ENCODE data around the gene PLCL2.
"Not testable (repeated sequence)": the region's sequence is repeated elsewhere in the genome, so short reads cannot be mapped to it uniquely, and the experiment has no call there.

PLCL2 gene

DNA sequence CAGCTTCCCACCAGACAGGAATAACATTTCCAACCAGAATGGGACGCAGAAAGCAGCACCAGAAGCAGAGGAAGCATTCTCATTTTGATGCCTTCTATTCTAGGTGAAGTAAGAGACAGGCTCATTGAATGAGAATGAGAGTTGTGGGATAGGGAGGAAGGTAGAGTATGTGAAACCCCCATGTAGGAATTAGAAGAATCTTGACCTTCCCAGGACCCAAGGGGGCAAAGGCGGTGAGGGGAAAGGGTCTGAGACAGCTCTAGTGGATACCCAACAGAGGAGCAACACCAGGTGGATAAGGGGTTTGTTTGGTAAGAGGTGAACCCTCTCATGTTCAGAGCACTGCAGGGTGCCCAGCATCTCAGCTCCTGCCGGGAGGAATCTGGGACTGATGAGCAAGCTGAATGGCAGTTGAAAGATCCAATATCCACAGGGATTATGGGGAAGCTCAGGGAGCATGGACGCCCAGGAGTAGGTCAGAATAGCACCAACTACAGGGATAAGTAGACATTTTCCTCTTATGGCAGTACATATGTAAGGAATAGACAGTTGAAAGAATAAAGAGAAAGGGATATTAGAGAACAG is 77.0 kb downstream of the PLCL2 start:
- DNase-seq (ENCODE audit: low spot score), result no peak

DNA sequence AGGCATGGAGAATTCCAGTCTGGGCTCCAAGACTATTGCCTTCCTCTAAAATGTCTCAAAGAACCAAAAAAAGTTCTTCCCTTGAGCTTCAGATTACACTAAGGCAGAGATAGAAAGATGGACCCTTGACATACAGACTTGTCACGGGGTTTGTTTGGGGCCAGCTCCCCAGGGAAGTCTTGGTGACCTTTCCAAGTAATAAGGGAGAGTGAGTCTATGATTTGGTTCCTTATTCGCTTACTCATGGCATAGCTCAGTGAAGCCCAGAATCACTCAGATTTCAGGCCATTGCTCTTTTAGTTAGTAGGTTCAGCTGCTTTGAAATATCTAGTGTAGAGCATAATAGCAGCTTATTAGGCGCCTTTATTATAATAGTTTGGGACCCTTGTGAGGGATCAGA is 90.3 kb downstream of the PLCL2 start:
- DNase-seq (ENCODE audit: low spot score), result no peak

DNA sequence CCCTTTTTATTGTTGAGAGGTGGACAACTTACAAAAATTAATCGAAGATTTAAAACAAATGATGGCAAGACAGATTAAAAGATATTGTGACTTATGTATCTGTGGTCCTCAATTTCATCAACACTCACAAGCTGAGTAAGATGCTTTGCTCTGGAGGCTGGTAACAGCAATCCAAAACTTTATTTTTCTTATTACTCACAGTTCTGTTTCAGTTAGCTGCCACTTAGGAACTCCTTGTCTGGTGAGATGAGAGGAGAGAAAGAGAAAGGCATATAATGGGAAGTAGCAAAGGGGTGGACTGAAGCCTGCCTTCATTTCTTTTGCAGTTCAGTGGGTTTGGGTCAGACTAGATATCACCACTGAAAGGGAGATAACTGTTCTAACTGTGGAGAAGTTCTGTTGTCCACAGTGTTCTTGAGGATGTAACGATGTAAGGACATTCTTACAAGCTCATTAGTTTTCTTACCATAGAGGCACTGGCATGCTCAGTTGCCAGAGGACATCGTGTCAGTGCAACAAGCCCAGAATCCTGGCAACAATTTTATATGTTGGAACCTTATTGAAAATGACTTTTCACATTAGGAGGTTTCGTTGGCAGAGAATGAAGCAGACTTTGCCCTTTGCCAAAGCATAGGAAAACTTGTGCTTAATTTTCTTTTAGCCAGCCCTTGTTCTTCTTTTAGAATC is 93.6 kb downstream of the PLCL2 start:
- peak; percentile 46 for DNase-seq (ENCODE audit: low spot score)

DNA sequence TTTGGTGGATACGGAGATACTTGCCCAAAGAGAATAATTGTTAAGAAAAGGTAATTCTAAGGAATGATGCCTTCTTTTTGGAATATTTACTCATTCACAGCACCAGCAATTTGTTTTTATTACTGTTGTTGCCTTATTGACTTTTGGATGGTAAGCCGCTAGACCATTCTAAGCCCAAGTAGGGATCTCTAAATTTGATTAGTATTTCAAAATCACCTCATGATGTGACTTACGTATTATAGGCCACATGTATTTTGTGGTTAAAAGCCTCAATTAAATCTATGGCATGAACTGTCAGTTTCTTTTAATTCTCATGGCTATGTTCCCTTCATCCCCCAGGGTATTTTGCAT is 94.1 kb downstream of the PLCL2 start:
- no peak for DNase-seq (ENCODE audit: low spot score)

DNA sequence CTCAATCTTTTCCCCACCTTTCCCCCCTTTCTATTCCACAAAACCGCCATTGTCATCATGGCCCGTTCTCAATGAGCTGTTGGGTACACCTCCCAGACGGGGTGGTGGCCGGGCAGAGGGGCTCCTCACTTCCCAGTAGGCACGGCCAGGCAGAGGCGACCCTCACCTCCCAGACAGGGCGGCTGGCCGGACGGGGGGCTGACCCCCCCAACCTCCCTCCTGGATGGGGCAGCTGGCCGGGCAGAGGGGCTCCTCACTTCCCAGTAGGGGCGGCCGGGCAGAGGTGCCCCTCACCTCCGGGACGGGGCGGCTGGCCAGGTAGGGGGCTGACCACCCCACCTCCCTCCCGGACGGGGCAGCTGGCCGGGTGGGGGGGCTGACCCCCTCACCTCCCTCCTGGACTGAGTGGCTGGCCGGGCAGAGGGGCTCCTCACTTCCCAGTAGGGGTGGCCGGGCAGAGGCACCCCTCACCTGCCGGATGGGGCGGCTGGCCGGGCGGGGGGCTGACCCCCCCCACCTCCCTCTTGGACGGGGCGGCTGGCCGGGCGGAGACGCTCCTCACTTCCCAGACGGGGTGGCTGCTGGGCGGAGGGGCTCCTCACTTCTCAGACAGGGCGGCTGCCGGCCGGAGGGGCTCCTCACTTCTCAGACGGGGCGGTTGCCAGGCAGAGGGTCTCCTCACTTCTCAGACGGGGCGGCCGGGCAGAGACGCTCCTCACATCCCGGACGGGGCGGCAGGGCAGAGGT is 95.2 kb downstream of the PLCL2 start:
- not testable (repeated sequence) for DNase-seq (ENCODE audit: low spot score)

DNA sequence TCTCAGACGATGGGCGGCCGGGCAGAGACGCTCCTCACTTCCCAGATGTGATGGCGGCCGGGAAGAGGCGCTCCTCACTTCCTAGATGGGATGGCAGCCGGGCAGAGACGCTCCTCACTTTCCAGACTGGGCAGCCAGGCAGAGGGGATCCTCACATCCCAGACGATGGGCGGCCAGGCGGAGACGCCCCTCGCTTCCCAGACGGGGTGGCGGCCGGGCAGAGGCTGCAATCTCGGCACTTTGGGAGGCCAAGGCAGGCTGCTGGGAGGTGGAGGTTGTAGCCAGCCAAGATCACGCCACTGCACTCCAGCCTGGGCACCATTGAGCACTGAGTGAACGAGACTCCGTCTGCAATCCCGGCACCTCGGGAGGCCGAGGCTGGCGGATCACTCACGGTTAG is 95.8 kb downstream of the PLCL2 start:
- not testable (repeated sequence) for DNase-seq (ENCODE audit: low spot score)

DNA sequence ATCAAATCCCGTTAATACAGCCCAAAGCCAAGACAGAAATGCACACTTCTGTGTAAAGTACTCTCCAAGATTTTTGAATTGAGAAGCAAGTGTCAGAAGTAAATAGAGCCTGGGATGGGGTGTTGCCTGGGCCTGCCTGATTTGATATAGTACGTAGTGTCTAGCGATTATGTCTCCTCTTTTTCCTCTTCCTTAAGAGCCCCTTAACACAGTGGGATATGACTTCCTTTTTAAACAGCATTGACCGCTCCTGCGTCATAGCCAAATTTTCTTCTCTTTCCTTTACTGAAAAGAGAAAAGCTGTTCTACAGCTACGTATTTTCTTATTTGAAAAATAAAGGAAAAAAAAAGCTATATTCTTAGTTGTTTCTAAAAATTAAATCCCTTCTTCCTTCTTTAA is 97.7 kb downstream of the PLCL2 start:
- DNase-seq (ENCODE audit: low spot score), result no peak

DNA sequence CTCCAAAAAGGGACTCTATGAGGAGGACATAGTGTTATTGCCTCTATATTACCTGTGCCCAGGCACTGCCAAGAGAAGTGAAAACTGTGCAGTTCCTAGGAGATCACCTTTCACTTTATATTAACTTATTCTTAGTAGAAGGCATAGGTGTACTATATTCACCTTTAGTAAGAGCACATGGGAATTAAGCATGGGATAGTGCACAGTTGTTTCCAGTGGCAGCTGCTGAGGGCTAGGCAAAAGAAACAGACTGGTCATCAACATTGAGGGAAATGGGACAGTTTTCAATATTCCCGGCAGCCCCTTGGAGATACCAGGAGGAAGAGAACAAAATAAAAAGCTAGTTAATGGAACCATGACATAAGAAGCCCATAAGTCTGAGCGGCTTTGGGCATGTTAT is 100.9 kb downstream of the PLCL2 start:
- no peak for DNase-seq (ENCODE audit: low spot score)

DNA sequence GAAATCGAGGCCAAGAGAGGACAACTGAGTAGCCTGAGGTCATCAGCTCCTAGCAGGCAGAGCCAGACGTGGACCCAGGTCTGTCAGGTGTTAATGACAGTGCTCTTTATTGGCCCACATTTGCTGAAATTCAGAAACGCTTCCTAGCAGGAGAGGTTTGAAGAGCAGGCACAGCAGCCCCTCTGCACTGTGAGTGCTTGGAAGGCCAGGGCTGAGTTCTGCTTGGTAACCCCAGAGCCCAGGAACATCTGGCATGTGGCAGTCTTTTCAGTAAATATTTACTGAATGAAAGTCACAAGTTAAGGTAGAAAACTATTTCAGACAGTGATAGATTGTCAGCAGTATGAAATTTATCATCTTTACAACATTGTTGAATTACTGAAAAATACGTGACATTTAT is 102.4 kb downstream of the PLCL2 start:
- DNase-seq (ENCODE audit: low spot score), result no peak

DNA sequence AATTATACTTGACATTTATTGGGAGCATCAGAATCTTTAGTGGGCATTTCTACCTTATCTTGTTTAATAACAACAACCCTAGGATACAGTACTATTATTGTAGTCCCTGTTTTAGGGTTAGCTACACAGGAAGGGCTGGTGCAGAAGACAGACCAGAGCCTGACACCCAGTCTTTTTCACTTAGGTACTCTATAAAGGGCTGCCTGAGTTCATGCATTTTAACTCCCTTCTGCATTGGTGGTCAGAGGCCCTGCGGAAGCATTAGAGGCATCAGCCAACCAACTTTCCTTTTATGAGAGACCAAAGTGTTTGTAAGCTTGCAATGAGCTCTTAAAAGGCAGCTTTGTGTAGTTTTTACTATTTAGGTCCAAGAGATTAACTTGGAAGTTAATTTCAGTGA is 105.4 kb downstream of the PLCL2 start:
- no peak for DNase-seq (ENCODE audit: low spot score)

DNA sequence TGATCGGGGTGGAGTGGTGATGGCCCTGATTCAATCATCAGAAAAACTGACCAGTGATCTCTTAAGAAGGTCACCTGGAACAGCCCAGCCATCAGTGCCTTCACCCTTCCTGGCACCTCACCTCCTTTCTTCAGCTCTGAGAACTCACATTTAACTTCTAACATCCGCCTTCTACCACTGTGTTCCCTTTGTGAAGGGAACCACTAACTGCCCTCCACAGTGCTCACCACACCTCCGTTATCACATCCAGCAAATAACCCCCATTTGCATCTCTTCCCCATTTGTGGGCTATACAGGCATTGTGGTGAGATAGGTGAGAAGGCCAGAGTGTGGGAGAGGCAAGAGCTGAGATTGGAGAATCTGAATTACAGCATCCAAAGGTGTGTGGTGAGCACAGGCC is 107.4 kb downstream of the PLCL2 start:
- DNase-seq (ENCODE audit: low spot score), result no peak

DNA sequence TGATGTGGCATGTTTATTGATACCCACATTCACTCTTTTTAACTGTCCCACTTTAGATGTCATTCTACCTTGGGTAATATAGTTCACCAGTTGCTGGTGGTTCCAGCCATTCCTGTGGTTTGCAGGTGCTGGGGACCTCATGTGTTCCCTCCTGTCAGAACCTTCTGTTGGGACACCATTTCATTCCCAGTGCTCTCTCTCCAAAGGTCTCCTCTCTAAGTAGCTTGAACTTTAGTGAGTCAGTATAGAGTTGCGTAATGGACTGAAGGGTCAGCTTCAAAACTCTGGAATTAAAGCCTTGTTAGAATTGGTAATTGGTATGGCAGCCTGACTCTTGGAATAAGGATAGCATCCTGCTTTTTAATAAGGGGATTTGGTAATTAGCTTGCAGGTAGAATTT is 108.5 kb downstream of the PLCL2 start:
- peak; percentile 44 for DNase-seq (ENCODE audit: low spot score)

DNA sequence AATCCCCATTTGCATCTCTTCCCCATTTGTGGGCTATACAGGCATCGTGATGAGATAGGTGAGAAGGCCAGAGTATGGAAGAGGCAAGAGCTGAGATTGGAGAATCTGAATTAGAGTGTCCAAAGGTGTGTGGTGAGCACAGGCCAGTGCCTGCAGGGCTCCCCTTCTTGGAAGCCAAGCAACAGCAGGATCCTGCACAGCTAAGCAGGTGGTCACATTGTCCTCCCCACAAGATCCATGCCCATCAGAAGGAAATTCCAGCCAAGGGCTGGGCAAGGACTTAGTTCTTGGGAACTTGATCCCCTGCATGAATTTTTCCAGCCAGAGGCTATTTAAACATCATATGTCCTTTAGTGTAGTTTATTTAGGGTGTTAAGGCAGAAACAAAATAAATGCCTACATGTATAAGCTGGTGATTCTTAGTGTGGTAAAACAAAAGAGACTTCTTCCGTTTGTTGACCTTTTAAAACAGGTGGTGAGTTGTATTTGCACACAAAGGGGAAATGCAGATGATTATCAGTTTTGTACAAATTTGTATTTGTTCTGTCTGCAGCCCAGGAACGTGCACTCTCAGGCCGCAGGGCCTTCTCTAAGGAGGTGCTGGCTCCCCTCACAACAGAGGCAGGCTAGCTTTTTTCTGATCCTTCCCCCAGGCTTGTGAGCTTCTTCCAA is 110.2 kb downstream of the PLCL2 start:
- DNase-seq (ENCODE audit: low spot score), result no peak

DNA sequence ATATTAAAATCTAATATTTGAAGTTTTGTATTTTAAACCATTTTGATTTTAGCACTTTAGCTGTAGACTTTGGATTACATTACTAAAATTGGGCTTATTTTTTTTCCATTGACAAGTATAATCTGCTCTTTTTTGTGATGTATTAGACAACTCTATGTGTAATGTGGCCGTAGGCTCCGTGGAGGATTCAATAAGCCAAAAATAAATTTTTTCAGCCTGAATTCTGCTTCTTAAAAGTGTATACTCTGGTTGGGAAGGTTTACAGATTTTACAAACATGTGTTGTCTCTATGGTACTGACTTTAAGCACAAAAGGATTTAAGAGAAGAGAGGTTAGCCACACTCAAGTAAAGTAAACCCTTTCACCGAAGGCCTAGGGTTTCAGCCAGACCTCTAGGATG is 110.8 kb downstream of the PLCL2 start:
- no peak for DNase-seq (ENCODE audit: low spot score)

DNA sequence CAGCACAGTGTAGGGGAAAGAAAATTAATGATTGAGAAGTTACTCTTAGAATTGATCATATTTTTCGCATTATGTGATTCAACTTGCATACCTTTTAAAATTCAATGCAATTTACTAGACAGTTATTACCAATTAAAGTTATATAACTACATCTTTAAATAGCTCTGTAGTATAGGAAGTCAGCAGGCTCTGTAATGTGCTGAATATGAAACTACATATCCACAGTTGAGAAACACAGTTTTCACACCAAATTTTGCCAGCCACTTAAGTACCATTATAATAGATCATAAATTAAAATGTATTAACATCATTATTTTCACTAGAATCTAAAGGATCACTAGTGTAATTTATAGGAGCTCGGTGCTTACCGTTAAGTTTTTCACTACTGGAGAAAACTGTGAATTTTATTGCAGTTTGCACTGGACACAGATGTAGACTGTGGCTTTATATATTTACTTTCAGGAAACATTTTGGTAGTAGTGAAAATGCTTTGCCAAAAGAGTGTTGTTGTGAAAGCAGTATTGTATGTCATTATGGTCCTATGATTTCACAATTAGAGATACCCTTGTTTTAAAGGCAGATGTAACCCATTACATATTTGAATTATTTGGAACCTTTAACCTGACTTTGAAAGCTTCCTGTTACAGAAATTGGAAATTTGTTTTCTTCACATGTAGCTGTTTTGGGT is 113.6 kb downstream of the PLCL2 start:
- DNase-seq (ENCODE audit: low spot score), result no peak

DNA sequence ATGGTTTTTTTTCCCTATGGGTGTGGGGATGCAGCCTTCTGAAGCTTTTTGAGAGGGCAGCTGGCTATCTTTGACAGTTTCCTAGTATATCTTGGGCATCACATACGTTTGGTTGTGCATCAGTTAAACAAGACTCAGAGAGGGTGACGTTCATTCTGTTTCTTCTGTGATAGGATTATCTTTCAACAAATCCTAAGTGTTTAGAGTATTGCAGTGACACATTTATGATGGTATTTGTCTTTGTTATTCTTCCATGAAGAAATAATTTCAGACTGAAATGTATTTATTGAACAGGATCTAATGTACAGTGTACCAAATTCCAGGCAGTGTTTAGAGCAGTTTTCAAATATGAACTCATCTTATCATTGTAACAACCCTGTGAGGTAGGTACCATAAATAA is 114.4 kb downstream of the PLCL2 start:
- no peak for DNase-seq (ENCODE audit: low spot score)

DNA sequence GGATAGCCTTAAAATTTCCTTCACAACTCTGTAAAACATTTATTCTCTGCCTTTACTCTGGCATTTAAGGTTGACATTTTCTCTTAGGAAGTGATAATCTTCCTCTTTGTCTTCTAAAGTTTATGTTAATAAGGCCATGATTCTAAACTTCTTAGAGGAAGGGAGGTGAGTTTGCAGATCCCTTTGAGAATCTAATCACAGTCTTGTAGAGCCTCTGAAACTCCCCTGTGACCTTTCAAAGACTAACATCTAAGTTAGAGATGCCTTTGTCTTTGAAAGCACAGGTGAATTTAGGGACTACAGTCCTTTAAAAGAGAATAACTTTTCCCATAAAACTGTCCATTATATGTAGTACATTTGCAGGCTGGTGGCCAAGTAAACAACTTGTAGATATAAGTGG is 115.1 kb downstream of the PLCL2 start:
- no peak for DNase-seq (ENCODE audit: low spot score)

DNA sequence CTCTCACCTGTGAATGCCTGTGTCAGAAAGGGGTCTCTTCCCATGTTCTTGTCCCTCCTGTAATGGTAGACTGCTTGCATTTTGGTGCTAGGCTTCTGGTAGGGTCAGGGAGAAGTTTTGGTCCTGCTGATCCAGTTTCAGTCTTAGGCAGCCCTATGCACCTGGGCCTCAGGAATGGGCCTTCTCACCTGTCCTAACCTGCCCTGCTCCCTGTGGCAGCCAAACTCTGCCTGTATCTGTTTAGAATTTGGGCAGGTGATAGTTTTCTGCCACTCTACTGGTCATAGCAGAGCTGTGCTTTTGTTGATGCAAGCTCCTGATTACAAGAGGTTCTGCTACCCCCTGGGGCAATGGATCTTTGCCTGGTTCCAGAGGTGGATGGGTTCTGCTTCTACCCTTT is 118.7 kb downstream of the PLCL2 start:
- no peak for DNase-seq (ENCODE audit: low spot score)

DNA sequence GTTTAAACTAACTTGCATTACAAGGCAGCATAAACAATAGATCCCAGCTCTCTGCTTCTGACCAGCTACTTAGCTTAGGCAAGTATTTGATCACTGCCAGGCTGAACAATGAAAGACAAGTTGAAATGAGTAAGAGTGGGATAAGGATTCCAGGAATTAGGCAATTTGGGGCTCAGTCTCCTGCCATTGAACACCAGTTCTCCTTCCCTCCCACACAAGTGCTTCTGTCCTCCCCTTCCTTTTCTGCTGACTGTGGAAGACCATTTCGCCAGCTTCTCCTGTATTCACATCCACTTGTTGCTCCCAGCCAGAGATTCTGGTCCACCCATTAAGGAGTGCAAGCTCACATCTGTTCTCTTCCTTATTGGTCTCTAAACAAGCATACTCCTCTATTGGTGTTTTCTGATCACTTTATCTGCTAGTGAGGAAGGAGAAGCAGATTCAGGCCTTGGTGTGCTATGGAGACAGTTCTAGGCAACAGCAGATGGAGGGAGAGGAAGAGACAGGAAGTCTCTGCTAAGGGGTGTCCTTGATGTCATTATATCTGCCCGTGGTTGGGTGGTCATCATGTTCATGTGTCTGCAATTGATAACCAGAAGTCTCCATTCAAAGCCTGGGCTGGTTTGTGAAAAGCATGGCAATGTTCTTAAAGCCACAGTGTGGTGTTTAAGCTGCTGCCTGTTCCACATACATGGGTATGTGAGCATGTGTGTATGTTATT is 121.5 kb downstream of the PLCL2 start:
- no peak for DNase-seq (ENCODE audit: low spot score)

DNA sequence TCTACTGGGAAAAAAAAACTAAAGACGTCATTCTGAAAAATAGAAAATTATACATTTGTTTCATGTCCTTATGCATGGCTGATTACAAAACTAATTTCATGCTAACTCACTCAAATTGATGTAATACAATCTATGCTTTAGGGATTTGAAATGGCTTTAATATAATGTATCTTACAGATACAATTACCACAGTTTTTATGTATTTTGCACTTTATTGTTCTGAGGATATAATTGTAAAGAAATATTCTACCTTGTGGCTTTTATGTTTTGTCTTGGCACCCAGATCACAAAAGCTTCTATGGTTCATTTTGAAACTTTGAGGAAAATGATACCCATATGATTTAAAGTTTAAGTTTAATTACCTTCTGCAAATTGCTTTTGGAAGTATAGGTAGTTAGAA is 122.5 kb downstream of the PLCL2 start:
- no peak for DNase-seq (ENCODE audit: low spot score)

DNA sequence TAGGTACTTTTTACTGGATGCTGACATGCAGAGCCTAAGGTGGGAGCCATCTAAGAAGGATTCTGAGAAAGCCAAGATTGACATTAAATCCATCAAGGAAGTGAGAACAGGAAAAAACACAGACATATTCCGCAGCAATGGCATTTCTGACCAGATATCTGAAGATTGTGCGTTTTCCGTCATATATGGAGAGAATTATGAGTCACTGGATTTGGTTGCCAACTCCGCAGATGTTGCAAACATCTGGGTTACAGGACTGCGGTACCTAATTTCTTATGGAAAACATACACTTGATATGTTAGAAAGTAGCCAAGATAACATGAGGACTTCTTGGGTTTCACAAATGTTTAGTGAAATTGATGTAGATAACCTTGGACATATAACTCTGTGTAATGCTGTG is 125.1 kb downstream of the PLCL2 start:
- DNase-seq (ENCODE audit: low spot score), result no peak
